GM12892 (cell line): ENCODE measurements around the gene A2M.

ENCODE experiments used
- DNase-seq: peaks from one replicate; pipeline ENCODE4 v3.0.0; 2011; ENCODE audit not compliant: insufficient read length
- FAIRE-seq: peaks from 2 replicates; lab custom pipeline; 2011; peaks lifted over from hg19 to GRCh38; lab: Jason Lieb, UNC
- POLR2A ChIP-seq: IDR thresholded peaks from 2 replicates; pipeline ENCODE4 v1.6.1; 2011; ENCODE audit warnings: low read depth, low read length, control low read depth
- POLR2AphosphoS5 ChIP-seq: IDR thresholded peaks from 2 replicates; pipeline ENCODE4 v1.6.1; 2011; ENCODE audit warnings: low read depth, low read length, control low read depth
- TAF1 ChIP-seq: IDR thresholded peaks from 2 replicates; pipeline ENCODE4 v1.6.1; 2011; ENCODE audit warnings: low read depth, mild to moderate bottlenecking, control low read depth, low read length, borderline replicate concordance

The A2M gene

GRCh38 chr12:9118158-9118557 is 2.4 kb upstream of the A2M start:
- no peak for DNase-seq
- peak; percentile 95 for FAIRE-seq
- TF ChIP-seq POLR2AphosphoS5 (no peak), POLR2A (no peak), TAF1 (no peak)

DNA sequence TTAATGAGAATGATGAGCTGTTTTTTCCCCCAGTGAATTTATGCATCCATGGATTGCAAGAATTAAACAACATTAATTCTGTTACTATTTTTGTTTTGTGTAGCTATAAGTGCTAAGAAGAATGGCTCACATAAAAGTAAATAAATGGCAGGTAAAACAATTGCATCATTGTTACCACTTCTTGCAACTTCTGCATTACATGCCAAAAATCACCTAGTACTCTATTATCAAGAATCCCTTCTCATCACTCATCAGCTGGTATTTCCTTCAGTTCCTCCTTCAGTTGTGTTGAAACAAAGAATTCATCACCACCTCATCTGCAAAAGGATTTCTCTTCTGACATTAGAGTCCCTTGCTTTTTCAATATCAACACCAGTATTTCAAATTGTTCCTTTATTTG is 773 bp downstream of the A2M start:
- TF ChIP-seq TAF1 (no peak), POLR2AphosphoS5 (no peak), POLR2A (no peak)
- DNase-seq (no peak), FAIRE-seq (no peak)

DNA sequence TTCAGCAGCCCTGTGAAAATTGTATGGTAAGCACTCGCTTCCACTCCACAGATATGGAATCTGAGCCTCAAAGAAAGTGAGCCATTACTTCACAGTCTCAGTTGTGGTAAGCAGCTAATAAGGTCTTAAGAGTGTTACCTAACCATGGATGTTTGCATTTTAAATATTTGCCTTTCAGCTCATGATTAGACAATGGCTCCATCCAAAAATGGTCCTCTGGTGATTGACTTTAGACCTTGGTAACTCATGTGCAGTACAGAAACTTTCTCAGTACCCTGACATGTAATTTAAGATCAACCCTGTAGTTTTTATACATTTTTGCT is 1.8 kb downstream of the A2M start:
- TF ChIP-seq POLR2AphosphoS5: no peak
- no peak for TF ChIP-seq TAF1
- TF ChIP-seq POLR2A: no peak
- no peak for FAIRE-seq
- no peak for DNase-seq

DNA sequence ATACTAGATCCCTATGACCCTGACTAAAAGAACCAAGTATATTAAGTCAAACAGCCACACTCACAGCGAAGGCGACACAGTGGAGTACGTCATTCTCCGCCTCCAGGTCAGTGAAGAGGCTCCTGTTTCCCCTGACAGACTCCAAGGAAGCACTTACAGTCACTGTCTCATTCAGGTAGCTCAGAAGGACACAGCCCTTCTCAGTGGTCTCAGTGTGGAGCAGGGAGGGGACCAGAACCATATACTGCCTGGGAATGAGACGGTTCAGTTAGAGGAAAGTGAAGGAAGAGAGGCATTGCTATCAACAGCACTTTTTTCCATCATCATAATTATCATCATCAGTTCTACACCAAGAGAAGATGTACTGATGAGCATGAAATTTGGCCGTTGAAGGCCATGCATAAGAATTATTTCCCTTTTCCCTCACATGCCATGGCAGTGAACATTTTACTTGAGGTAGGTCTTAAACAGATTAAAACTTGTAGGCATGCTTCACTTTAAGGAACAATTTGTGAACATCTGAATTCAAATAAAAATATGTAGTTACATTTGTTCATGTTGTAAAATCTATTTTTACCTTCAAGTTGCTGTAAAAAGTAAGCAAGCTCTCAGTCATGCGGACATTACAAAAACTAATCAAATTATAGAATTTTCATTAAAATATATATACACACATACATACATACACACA is 2.3 kb downstream of the A2M start:
- TF ChIP-seq POLR2A: no peak
- TF ChIP-seq POLR2AphosphoS5: no peak
- TF ChIP-seq TAF1: no peak
- FAIRE-seq: no peak

DNA sequence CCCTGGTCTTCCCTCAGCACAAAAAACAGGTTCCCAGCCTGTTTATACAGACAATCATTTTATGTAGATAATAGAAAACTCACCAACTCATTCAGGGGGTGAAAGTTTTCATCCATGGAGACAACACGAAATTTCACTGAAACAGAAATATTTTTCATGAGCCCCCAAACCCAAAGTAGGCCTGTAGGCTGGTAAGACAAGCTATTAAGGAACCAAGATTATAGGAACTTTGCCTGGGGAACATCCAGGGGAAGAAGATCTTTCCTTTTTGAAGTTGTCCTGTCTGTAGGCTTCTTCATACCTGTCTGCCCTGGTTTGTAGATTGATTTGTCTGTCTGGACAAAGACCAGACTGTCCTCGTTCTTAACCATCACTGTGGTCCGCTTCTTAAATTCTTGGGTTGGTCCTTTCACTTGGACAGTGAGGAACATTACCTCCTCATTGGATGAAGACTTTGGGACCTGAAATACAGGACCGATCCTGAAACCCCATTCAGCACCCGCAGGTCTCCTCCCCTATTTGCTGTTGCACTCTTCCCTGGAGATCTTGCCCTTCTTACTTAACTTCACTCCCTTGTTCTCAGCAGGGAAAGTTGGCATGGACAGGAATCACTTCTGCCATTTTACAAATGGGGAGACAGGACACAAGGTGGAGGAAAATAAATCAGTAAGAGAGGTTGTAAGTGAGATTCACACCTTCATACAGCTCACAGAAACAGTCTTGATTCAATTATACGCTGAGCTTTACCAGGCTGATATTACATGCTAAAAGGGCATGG is 3.5 kb downstream of the A2M start:
- no peak for DNase-seq
- TF ChIP-seq POLR2A (no peak), TAF1 (no peak), POLR2AphosphoS5 (no peak)
- FAIRE-seq: no peak

More for the DNA sequence above, 2.3 kb downstream of the A2M start:
- DNase-seq: no peak

DNA sequence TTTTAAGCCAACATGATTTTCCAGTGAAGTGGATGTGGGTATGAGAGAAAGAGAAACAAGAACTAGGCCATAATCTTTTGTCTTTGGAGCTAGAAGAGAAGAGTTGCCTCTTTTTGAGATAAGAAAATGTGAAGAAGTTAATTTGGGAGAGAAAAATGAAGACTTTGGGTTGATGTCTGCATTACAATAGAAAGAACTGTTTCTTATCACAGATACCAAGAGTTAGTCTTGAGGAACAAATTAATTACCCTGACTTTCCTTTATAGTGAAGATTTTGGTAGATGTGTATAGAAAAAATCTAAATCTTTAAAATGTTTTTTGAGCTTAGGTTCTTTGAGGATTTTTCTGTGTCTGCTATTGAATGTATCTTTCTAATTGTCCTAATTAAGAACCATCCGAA is 4.2 kb downstream of the A2M start:
- DNase-seq: no peak
- no peak for TF ChIP-seq POLR2AphosphoS5
- TF ChIP-seq POLR2A: no peak
- TF ChIP-seq TAF1: no peak
- no peak for FAIRE-seq

DNA sequence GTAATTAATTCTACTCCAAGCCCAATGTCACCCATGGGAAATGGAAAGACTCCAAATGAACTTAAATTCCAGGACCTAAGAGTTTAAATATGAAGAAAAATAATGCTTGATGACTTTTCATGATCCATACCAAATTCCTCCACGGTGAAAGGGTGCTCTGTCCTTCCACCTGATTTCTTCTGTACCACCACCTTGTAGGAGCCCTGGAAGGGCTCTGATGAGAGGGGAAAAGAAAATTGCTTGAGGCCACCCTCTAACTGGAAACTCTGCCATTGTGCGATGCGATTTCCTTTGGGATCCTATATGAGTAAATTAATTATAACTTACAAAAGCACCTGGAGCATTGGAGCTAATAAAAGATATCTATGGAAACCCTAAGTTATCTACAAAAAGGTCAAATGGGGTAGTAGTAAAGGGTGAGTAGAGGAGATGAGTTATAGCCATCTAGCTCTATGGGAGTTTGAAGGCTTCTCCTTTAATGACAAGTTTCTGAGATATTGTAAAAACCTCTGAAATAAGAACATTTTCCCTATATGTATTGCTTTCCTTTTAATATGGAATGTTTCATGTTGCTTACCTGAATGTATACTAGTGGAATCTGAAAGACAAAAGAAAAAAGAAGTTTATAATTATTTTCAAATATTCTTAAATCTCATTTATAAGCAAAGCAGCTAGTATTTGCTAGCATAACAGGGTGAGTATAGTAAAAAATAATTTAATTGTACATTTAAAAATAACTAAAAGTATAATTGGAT is 5.8 kb downstream of the A2M start:
- DNase-seq (no peak), FAIRE-seq (no peak)
- no peak for TF ChIP-seq TAF1
- no peak for TF ChIP-seq POLR2A
- no peak for TF ChIP-seq POLR2AphosphoS5

GRCh38 chr12:9109213-9109522 is 6.6 kb downstream of the A2M start:
- TF ChIP-seq TAF1 (no peak), POLR2AphosphoS5 (no peak), POLR2A (no peak)
- no peak for DNase-seq
- FAIRE-seq: no peak

GRCh38 chr12:9108504-9109212 is 7.1 kb downstream of the A2M start:
- DNase-seq: no peak
- no peak for FAIRE-seq
- TF ChIP-seq TAF1 (no peak), POLR2A (no peak), POLR2AphosphoS5 (no peak)

DNA sequence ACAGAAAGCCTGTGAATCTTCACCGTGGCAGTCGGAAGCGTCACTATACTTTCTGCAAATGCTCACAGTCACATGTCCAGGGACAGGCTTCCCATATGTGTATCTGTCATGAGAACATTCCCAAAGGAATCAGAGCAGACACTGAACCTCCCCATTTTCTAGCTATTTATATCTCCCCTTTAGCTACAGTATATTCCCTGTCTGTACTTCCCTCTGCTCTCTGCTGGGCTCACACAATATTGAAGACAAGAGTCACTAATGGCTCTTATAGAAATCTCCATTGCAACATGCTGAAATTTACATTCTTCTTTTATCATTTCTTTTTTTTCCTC is 8.2 kb downstream of the A2M start:
- FAIRE-seq: no peak
- DNase-seq: no peak
- TF ChIP-seq TAF1 (no peak), POLR2AphosphoS5 (no peak), POLR2A (no peak)
